GM21825 (cell line): ENCODE measurements around the gene EYA4.

Source experiments
- ATAC-seq: cut with Tn5 transposase; IDR thresholded peaks from one replicate; pipeline ENCODE4 v1.9.1; 2021; ENCODE audit warnings: mild to moderate bottlenecking, moderate library complexity; ENCODE audit not compliant: unreplicated experiment

Gene EYA4

GRCh38 chr6:133277900-133278545 is 36.9 kb downstream of the EYA4 start:
- ATAC-seq: no peak

- ATAC-seq: no peak
Measured at GRCh38 chr6:133286765-133287164, 45.6 kb downstream of the EYA4 start.

GRCh38 chr6:133288662-133289061 is 47.5 kb downstream of the EYA4 start:
- ATAC-seq: no peak

- ATAC-seq: no peak
Measured at GRCh38 chr6:133289733-133290306, 48.7 kb downstream of the EYA4 start.

GRCh38 chr6:133290930-133291329 is 49.8 kb downstream of the EYA4 start:
- no peak for ATAC-seq

- ATAC-seq: no peak
Measured at GRCh38 chr6:133291671-133292070, 50.5 kb downstream of the EYA4 start.

- ATAC-seq: no peak
Measured at GRCh38 chr6:133297657-133298056, 56.5 kb downstream of the EYA4 start.

GRCh38 chr6:133298335-133298734 is 57.2 kb downstream of the EYA4 start:
- ATAC-seq: no peak

- no peak for ATAC-seq
Measured at GRCh38 chr6:133298801-133299200, 57.6 kb downstream of the EYA4 start.

GRCh38 chr6:133300896-133301295 is 59.7 kb downstream of the EYA4 start:
- no peak for ATAC-seq

GRCh38 chr6:133301835-133302234 is 60.7 kb downstream of the EYA4 start:
- no peak for ATAC-seq

- ATAC-seq: no peak
Measured at GRCh38 chr6:133306931-133307330, 65.8 kb downstream of the EYA4 start.

GRCh38 chr6:133309579-133309978 is 68.4 kb downstream of the EYA4 start:
- ATAC-seq: no peak

GRCh38 chr6:133312006-133312405 is 70.8 kb downstream of the EYA4 start:
- ATAC-seq: no peak

- no peak for ATAC-seq
Measured at GRCh38 chr6:133313068-133313467, 71.9 kb downstream of the EYA4 start.

- ATAC-seq: no peak
Measured at GRCh38 chr6:133314947-133315346, 73.8 kb downstream of the EYA4 start.

GRCh38 chr6:133315811-133316210 is 74.7 kb downstream of the EYA4 start:
- no peak for ATAC-seq

GRCh38 chr6:133317704-133318103 is 76.5 kb downstream of the EYA4 start:
- no peak for ATAC-seq

GRCh38 chr6:133326584-133326983 is 85.4 kb downstream of the EYA4 start:
- no peak for ATAC-seq

GRCh38 chr6:133333852-133334251 is 92.7 kb downstream of the EYA4 start:
- no peak for ATAC-seq

- no peak for ATAC-seq
Measured at GRCh38 chr6:133337308-133337707, 96.2 kb downstream of the EYA4 start.

GRCh38 chr6:133339543-133340384 is 98.6 kb downstream of the EYA4 start:
- no peak for ATAC-seq
